Measurements from ENCODE around the gene VTN.

DNA sequence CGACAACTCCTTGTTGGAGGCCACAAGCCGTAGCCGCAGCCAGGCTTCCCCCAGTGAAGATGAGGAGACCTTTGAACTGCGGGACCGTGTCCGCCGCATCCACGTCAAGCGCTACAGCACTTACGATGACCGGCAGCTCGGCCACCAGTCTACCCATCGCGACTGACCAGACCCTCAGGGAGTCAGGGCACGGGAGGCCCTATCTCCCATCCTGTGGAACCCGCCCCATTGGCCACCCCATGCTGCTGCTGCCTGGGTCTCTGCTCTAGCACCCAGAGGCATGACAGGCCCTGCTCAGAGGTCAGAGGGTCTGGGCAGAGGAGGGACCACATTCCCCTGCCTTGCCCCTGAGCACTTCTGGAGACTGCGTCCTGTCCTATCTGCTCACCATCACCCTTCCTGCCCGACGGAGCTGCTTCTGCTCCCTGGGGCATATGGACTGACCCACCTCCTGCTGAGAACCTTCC lies 25.6 kb downstream of the VTN start:
- TF ChIP-seq, protein P1, sequence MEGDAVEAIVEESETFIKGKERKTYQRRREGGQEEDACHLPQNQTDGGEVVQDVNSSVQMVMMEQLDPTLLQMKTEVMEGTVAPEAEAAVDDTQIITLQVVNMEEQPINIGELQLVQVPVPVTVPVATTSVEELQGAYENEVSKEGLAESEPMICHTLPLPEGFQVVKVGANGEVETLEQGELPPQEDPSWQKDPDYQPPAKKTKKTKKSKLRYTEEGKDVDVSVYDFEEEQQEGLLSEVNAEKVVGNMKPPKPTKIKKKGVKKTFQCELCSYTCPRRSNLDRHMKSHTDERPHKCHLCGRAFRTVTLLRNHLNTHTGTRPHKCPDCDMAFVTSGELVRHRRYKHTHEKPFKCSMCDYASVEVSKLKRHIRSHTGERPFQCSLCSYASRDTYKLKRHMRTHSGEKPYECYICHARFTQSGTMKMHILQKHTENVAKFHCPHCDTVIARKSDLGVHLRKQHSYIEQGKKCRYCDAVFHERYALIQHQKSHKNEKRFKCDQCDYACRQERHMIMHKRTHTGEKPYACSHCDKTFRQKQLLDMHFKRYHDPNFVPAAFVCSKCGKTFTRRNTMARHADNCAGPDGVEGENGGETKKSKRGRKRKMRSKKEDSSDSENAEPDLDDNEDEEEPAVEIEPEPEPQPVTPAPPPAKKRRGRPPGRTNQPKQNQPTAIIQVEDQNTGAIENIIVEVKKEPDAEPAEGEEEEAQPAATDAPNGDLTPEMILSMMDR (IDR thresholded peaks at IDR 0.05), result no peak
- TF ChIP-seq POLR2A (IDR thresholded peaks at IDR 0.05), result no peak

All from thyroid gland (tissue), 4 donors.